ENCODE measurements around the gene CEND1.

CEND1 gene

DNA sequence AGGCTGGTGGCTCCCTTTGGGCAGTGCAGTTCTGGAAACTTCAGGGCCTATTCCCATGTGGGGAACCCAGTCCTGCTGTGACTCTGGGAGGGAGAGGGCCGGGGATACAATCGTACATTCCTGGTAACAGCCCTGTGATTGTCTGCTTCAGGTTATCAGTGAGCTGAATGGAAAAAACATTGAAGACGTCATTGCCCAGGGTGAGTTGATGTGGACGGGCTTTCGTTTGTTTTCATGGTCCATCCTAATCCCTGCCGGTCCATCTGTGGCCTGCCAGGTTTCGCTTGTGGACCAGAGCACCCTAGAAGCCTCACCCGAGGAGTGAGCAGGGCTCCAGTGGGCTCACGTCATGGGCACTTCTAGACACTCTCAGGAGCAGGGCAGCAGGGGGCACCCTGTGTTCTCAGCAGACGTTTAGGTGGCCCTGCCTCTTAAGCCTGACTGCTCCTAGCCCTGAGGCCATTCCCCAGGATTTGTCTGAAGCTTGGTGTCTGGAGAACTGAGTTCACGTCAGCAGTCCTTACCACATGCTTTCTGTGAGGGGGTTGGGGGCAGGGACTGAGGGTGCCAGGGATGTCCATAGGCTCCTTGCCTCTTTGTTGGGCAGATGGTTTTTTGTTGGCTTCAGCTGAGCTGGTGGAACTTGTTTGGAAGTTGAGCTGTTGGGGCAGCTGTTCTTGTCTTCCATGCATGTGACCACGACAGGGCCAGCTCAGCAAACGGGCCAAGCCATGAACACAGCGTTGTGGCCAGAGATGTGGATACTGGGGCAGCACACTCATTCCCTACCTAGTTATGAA, 21.8 kb upstream of the CEND1 start:
- no peak for DNase-seq

DNA sequence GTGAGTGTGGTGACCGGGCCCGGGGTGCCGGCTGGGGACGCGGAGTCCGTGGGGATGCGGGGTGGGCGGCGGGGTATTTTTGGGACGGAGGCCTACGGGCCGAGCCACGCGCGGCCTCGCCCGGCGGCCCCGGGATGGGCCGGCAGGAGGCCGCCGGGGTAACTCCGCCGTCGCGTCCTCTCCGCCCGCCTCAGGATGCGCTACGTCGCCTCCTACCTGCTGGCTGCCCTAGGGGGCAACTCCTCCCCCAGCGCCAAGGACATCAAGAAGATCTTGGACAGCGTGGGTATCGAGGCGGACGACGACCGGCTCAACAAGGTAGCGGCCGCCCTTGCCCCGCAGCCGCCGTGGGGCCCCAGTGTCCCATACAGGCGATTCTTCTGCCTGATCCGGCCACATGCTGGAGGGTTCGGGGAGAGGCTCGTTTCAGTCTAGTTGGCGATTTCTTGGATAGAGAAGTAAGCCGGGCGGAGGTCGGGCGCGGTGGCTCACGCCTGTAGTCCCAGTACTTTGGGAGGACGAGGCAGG, 20.2 kb upstream of the CEND1 start:
- no peak for DNase-seq

DNA sequence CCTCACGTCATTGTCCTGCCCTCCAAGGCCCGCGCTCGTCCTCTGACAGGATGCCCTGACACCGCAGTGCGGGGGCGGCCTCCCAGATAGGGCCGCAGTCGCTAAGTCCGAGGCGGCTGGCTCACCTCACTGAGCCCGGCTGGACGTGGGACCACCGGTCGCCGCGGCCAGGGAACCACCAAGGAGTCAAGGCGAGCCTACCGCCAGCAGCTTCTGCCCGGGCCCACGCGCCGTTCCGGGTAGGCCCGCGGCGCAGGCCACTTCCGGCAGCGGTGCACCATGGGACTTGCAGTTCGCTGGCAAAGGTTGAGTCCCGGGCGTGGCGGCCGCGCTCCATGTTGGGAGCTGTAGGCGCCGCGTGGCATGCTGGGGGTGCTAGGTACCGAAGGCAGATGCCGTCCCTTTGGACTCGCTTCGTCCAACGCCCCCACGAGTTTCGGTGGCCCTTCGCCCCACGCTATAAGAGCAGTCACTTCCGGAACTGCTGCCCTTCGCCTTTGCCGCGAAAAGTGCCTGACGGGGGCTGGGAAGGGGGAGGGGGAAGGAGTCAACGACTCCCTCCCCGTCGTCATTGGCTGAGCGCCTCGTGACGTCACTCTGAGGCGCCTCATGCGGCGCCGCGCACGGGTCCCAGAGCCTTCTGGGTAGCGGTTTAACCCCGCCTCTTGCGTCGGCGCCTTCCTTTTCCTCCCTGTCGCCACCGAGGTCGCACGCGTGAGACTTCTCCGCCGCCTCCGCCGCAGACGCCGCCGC, 19.6 kb upstream of the CEND1 start, which contains the start of gene RPLP2:
Gene RPLP2, plus strand, starts transcription at position 681 of the 753 bp plus-strand sequence. CDS start 268 bp downstream, outside the sequence.
- DNase-seq: peak; percentile 99

DNA sequence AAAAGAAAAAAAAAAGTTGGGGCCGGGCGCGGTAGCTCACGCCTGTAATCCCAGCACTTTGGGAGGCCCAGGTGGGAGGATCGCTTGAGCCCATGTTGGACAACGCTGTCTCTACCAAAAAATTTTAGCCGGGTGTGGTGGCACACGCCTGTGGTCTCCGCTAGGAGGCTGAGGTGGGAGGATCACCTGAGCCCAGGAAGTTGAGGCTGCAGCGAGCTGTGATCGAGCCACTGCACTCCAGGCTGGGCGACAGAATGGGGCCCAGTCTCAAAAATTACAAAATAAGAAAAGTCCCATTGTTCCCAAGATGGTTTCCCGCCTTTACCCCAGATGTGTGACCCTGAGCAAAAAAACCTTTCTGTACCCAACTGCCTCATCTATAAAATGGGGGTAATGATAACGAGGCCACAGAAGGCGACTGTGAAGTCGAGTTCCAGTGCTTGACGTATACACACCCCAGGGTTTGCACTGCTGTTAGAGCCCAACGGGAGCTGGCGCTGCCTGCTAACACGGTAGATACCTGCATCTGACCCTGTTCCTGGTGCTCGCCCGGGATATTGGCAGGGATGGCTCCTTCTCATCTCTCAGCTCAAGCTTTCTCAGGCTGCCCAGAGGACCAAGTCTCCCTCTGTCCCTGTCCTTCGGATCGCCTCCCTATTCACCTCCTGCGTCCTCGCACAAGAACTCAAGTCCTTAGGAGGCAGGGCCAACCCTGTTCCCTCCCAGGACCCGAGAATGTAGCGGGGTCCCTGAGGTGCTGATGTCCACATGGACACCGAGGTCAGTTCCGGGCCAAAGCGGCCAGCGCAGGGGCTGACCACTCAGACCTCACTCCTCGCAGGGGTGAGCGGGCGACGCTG, 18.8 kb upstream of the CEND1 start:
- no peak for DNase-seq

DNA sequence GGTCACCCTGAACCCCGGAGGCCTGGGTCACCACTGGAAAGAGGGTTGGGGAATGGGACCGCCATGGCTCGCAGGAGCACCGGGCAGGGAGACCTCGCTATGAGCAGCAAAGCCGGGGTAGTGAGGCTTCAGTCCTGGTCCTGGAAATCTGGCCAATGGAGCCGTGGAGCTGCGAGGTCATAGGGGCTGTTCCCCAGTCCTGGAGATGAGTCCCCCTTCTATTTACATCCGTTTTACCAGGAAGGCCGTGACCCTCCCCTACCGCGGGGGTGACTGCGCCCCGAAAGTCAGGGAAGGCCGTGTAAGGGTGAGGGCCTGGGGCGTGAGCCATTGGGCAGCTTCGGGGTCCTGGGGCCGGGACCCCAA, 14.7 kb upstream of the CEND1 start:
- DNase-seq: no peak

DNA sequence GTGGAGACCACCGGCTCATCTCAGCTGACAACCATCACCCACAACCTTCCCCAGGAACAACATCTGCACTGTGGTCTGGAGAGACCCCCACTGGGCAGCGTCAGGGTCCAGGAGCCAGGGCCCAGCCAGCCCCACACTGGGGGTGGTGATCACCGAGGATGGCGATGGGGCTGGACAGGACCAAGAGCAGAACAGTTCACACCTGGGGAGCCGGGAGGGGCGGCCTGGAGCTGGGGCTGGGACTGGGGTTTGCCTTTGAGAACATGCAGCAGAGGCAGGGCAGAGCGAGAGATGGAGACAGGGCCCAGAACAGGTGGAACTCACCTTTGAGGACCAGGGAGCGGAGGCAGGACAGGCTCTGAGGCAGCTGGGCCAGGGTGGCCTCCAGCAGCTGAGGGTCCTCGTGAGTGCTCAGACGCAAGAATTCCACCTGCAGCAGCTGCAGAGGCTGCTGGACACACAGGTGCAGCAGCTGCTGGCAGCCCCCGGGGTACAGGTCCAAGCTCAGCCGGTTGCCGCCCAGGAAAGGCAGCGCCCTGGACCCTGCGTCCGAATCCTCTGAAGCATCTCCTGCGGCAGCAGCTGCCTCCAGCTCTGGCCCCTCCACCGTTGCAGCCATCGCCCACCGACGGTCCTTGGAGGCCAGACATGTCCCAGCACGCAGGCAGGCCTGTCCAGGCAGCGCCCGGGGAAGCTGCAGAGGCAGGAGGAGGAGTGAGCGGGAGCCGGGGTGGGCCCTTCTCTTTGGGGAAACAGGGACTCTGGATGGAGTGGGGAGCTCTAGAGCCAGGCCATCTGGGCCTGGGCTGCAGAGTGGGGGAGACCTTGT, 14.1 kb upstream of the CEND1 start:
- no peak for DNase-seq

DNA sequence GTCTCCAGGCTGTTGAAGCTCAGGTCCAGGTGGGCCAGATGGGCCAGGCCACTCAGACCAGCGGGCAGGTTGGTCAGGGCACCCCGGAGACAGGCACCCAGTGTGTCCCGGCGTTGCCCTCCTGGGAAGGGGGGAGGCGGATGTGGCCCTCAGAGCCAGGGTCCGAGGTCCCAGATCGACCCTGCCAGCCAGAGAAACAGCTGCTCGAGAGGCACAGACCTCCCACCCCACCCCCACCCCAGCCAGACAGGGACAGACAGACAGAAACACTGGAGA, 13.5 kb upstream of the CEND1 start:
- DNase-seq: no peak

DNA sequence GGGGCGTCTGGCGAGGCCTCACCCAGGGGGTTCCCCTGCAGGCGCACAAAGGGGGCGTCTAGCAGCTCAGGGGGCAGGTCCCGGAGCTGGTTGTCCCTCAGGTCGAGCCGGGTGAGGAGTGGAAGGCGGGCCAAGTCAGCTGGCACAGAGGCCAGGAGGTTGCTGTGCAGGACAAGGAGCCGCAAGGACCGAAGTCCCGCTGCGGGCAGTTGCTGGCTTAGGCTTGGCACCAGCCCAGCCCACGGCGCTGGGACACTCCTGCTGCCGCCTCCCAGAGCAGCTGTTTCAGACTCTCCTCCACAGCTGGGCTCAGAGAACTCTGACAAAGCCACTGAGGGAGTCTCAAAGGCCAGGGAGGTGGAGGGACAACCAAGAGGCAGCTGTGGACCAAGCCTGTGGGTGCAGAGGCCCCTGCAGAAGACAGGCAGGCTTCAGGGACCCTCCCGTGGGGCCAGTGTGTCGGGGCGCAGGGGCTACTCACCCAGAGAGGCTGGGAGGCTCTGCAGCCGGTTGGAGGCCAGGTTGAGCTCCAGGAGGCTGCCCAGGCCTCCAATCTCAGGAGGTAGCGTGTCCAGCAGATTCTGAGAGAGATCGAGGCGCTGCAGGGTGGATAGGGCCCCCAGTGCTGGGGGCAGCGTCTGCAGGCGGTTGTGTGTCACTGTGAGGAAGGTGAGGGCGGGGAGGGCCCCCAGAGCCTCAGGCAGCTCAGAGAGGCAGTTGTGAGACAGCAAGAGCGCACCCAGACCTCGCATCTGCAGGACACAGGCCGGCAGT, 13.0 kb upstream of the CEND1 start:
- DNase-seq: no peak

DNA sequence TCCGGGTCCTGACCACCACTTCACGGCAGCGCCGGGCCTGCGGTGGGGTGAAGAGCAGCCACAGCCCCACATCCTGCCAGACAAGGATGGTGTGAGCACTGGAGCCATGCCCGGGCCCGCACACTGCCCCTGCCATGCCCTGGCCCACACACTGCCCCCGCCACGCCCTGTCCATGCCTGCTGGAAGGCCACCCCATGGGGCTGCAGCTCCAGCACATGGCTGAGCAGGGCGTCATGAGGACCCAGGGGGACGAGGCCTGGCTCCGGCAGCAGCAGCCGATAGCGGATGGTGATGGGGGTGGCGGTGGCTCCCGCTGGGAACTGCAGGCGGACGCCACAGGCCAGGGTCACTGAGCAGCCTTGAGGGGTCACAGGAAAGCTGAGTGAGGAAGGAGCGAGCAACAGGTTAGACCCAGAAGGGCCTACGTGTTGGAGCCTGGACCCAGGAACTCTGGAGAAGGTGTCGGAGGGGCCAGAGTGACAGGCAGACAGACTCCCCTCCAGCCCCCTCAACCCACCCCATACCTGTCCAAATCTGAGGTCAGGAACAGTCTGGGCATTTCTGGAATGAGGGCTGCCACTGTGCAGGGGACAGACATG, 12.2 kb upstream of the CEND1 start:
- DNase-seq: no peak

DNA sequence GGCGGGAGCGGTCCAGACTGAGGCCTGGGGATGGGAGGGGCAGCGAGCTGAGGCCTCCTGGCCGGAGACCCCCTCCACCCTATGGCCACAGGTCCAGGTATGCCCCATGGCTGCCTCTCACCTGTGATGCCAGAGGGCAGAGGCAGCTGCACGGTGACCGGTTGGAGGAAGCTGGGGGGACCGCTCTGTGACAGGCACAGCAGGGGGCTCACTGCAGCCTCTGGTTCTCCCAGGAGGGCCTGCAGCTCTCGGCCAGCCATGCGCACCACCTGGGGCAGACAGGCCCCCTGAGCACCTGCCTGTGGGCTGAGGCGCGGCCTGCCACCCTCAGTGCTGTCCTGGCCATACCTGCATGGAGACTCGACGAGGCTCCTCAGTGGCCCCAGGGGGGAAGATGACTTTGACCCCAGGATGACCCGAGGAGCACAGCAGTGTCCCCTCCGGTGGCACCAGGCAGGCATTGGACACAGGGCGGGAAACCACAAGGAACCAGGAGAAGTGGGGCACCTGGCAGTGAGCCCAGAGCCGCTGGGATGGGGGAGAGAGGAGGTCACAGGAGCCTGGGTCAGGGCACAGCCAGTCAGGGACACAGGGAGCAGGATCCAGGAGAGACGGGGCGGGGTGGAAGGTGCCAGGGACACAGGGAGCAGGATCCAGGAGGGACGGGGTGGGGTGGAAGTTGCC, 11.3 kb upstream of the CEND1 start:
- no peak for DNase-seq

DNA sequence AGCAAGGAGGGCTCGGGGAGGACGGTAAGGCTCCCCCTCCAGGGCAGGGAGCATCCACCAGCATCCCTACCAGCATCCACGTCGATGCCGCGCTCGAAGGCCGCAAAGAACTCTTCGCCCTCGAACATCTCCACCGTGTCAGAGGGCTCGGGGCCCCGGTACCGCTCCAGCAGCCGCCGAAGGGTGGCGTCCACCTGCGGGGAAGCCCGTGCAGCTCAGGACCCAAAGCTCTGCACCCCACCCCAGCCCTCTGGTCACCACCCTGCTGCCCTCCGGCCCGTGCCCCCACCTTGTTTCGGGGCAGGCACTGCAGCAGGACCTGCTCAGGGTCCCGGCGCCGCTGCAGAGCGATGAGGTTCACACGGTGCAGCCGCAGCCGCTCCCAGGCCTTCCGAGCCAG, 10.6 kb upstream of the CEND1 start:
- DNase-seq: no peak

DNA sequence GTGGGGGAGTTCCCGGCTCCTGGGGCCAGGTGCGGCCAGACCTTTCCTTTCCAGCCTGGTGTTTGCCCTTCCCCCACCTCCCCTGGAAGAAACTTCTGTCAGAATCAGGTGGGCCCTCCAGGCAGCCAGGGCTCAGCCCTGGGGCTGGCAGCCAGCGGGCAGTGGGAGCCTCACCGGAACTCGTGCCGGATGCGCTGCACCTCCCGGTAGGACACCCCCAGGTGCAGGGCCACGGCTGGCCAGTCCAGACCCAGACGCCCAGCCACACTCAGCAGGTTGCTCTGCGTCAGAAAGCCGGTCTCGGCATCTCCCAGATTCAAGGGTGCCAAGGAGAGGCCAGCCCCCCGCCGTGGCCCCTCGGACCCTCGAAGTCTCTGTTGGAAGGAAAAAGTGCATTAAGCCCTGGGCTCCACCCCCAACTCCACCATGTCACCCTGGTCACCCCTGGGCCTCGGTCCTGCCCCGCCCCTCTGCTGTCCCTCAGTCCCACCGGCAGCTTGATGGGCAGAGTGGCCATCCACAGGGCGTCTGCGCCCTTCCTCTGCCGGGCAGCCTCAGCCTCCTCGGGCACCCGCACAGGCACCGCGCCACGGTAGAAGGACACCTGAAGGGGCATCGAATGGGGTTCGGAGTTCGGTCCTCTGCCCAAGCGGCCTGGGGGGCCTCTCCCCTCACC, 9.9 kb upstream of the CEND1 start:
- DNase-seq: no peak

DNA sequence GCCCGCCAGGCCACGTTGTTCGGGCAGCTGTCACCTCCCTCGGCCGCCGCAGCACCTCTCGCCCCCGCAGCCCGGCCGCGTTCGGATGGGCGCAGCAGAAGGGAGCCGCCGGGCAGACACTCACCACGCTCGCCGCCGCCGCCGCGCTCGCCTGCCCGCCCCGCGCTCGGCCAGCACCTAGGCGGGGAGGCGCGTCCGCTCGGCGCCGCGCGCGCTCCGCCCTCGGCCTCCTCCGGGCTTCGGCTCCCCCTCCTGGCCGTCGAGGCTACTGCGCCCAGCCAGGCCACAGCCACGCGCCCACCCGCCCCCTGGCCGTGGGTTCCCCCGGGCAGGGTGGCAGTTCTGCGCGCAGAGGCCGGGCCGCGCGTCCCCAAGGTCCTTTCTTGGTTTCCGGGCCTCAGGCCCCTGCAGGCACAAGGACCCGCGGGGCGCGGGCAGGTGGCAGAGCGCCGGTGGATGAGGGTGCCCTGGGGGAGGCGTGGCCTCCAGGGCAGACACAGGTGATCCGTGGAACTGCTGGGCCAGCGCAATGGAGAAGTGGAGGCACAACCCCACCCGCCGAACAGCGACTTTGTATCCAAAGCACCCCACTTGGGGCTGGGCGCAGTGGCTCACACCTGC, 8.3 kb upstream of the CEND1 start, which contains the start of gene SLC25A22:
Gene SLC25A22, minus strand, starts transcription at position 189 of the 621 bp plus-strand sequence. CDS start 3,275 bp downstream, outside the sequence.
- peak; percentile 90 for DNase-seq

DNA sequence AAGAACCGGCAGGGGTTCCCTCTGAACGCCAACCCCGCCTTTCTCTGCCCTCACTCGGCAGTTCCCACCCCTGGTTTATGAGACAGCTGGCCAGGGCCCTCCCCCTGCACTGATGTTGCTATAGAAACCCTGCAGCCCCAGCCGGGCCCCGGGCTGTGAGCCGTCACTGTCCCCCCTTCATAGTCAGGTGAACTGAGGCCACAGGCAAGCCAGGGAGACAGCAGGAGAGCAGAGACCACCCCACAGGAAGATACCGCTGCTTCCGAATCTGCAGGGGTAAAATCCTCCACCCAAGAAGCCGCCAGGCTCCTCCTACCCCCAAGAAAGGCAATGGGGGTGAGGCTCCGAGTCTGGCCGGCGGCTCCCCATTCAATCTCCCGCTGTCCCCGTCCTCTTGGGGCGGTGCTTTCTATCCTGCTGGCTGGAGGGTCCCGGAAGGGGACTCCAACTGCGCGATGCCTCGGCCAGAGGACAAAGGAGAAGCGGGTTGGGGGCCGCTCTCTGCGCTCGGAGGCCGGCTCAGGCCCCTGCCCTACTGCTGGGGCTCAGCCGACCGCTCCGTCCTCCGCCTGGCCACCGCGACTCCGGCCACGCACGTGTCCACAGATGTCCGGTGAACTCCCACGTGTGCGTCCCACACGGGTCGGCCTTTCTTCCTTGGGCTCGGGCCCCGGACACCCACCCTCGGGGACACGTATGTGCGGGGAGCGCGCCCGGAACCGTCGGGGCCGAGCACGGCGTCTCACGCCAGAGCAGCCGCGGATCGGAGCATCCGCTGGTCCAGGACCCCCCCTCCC, 7.6 kb upstream of the CEND1 start:
- DNase-seq: peak; percentile 75

DNA sequence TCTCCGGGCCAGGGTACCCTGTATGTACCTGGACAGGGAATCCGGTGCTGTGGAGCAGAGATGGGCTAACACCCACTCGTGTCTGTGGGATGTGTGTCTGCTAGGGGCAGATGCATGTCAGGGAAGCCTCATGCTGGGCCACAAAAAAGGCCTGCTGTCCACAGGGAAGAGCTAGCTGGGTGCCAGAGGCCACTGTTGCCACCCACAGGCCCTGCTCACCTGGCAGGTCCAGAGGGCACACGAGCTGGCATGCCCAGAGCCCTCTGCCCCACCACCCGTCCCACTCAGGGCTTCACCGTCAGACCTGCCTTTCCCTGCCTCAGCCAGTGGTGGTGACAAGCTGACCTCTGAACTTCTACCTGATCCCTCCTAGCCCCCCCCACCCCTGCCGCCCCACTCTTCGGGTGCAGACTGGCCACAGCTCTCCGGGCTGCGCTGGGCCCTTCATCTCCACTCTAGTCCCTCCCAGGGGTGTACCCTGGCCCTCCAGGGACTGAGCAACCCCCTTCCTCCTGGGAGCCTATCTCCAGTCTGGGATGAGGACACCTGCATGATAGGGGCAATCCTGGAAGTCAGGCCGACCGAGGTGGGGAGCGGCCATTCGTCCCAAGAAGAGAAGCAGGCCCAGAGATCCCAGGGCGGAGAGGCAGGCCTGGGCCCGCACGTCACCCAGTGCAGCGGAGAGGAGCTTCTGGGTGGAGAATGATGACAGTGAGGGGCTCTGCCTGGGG, 6.8 kb upstream of the CEND1 start:
- no peak for DNase-seq

DNA sequence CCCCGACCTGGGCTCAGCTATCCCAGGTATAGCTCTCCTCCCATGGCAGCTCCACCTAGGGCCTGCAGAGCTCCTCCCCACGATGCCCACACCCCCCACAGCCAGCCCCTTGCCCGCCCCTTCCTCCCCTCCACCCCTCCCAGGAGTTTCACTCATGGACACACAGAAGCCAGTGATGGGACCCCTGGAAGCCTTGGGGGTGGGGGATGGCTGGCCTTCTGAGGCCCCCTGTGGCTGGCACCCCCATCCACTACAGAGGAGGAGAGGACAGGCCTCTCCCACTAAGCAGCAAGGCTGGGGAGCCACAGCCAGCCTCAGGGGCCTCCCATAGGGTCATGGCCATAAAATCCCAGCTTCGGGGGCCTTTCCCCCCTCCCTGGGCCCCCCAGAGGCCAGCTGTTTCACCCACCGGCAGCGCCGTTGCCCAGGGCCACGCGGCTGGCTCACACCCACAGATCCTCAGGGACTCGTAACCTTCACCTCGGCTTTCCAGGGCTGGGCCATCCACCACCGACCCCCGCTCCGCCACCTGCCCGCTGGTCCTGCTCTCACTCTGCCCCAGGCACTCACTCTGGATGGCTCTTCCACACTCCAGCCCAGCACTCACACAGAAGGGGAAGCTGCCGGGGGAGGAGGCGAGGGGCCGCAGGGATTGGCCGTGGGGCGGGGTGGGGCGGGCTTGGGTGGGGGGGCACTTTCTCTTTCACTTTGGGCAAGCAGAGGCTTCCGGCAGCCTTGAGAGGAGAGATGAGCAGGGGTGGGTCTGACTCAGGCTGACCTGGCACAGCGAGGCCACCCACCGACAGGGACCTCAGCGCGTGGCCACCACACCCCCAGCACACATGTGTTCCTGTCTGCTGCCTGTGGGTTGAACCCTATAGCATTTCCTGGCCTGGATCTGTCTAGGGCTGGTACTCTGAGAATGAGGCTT, 6.0 kb upstream of the CEND1 start:
- peak; percentile 69 for DNase-seq

All from activated T-cell treated with anti-CD3 and anti-CD28 coated beads, Interleukin-2, amount 50 U/mL, for 1 hour (primary cell).